ENCODE results near the gene KANSL1. TPM values are rescaled to one million over a fixed set of nuclear protein-coding genes. Genes with fewer than 3 reads are reported as not detected.
"Not testable (repeated sequence)": the region's sequence is repeated elsewhere in the genome, so short reads cannot be mapped to it uniquely, and the experiment has no call there.

KANSL1 gene
- total and polyA plus RNA-seq, 3 donors from 2014 or later = 70.3 to 158 (median 152) TPM

- Histone ChIP-seq H3K4me1 (peaks cover 2% of the 10 kb centered on the region), H3K9me3 (no peaks in the 10 kb centered on the region), H3K4me3 (no peak overlapping the region), H3K27ac (no peak overlapping the region), H3K27me3 (no peaks in the 10 kb centered on the region), H3K36me3 (ENCODE audit: low read depth, missing control alignments) (no peaks in the 10 kb centered on the region)
- 85 to 95% methylated on average over 10 of the region's 10 CpGs for WGBS, 2 donors
- TF ChIP-seq POLR2A (IDR thresholded peaks at IDR 0.05) = no peak
- TF ChIP-seq, protein P1, sequence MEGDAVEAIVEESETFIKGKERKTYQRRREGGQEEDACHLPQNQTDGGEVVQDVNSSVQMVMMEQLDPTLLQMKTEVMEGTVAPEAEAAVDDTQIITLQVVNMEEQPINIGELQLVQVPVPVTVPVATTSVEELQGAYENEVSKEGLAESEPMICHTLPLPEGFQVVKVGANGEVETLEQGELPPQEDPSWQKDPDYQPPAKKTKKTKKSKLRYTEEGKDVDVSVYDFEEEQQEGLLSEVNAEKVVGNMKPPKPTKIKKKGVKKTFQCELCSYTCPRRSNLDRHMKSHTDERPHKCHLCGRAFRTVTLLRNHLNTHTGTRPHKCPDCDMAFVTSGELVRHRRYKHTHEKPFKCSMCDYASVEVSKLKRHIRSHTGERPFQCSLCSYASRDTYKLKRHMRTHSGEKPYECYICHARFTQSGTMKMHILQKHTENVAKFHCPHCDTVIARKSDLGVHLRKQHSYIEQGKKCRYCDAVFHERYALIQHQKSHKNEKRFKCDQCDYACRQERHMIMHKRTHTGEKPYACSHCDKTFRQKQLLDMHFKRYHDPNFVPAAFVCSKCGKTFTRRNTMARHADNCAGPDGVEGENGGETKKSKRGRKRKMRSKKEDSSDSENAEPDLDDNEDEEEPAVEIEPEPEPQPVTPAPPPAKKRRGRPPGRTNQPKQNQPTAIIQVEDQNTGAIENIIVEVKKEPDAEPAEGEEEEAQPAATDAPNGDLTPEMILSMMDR (IDR thresholded peaks at IDR 0.05) = no peak
- intact Hi-C loops (cut with DNase I; ENCODE audit: low total_unique reads) = no loop called here
- no peak for DNase-seq
Observed at GRCh38 chr17:46025060-46025459, 168.2 kb downstream of the KANSL1 start.

- H3K4me3 ChIP-seq = no peak overlapping the region
Observed at GRCh38 chr17:46024590-46024989, 168.6 kb downstream of the KANSL1 start.

DNA sequence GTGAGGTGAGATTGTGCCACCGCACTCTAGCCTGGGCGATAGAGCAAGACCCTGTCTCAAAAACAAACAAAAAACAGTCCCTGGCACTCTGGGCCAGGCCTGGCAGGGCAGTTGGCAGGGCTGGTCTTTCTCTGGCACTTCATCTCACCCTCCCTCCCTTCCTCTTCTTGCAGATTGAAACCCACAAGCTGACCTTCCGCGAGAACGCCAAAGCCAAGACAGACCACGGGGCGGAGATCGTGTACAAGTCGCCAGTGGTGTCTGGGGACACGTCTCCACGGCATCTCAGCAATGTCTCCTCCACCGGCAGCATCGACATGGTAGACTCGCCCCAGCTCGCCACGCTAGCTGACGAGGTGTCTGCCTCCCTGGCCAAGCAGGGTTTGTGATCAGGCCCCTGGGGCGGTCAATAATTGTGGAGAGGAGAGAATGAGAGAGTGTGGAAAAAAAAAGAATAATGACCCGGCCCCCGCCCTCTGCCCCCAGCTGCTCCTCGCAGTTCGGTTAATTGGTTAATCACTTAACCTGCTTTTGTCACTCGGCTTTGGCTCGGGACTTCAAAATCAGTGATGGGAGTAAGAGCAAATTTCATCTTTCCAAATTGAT lies 169.3 kb downstream of the KANSL1 start:
- Histone ChIP-seq H3K27me3 (no peaks in the 10 kb centered on the region), H3K9me3 (no peaks in the 10 kb centered on the region), H3K27ac (no peak overlapping the region), H3K4me1 (peaks cover 2% of the 10 kb centered on the region), H3K4me3 (no peak overlapping the region), H3K36me3 (ENCODE audit: low read depth, missing control alignments) (no peaks in the 10 kb centered on the region)
- intact Hi-C loops (cut with DNase I; ENCODE audit: low total_unique reads) = no loop called here
- no peak for DNase-seq
- WGBS, 2 donors = 95 to 96% methylated on average over 24 of the region's 24 CpGs
- TF ChIP-seq, protein P1 (IDR thresholded peaks at IDR 0.05) = no peak
- TF ChIP-seq POLR2A (IDR thresholded peaks at IDR 0.05) = no peak

More at GRCh38 chr17:46024590-46024989, 168.6 kb downstream of the KANSL1 start:
- TF ChIP-seq, protein P1 (IDR thresholded peaks at IDR 0.05) = no peak
- no peak for TF ChIP-seq POLR2A (IDR thresholded peaks at IDR 0.05)
- 60 to 80% methylated on average over 12 to 14 of the region's 14 CpGs for WGBS, 2 donors
- Histone ChIP-seq H3K27me3 (no peaks in the 10 kb centered on the region), H3K36me3 (ENCODE audit: low read depth, missing control alignments) (no peaks in the 10 kb centered on the region), H3K27ac (no peak overlapping the region), H3K9me3 (no peaks in the 10 kb centered on the region), H3K4me1 (peaks cover 2% of the 10 kb centered on the region)
- DNase-seq = no peak
- intact Hi-C loops (cut with DNase I; ENCODE audit: low total_unique reads) = no loop called here

DNA sequence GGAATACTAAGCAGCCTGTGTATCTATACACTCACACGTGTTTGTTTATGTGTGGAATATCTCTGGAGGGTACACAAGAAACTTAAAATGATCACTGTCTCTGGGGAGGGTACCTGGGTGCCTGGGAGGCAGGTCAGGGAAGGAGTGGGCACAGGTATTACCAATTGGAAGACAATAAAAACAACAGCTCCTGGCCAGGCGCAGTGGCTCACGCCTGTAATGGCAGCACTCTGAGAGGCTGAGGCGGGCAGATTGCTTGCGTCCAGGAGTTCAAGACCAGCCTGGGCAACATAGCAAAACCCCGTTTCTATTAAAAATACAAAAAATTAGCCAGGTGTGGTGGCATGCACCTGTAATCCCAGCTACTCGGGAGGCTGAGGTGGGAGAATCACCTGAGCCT lies 169.9 kb downstream of the KANSL1 start:
- H3K4me1 ChIP-seq; H3K4me3 ChIP-seq; DNase-seq; H3K27me3 ChIP-seq; H3K36me3 ChIP-seq (ENCODE audit: low read depth, missing control alignments); intact Hi-C loops (cut with DNase I; ENCODE audit: low total_unique reads); H3K9me3 ChIP-seq; H3K27ac ChIP-seq: not testable (repeated sequence)
- WGBS, 2 donors = 87 to 88% methylated on average over 7 of the region's 7 CpGs

DNA sequence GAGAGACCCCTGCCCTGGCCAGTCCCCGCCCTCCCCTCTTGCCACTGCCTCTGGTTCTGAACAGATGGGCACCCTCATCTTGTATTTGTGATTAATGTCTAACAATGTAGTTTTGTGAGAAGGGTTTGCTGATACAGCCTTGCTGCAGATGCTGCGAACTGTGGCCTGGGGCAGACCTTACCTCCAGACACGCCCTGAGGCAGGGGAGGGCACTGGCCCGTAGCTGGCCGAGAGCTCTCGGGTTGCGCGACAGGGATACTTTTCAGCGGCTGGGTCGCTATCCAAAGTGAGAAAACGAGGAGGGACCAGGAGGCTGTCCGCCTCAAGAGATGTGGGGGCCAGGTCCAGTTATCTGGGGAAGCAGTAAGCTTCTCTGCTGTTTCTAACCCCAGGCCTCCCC lies 172.2 kb downstream of the KANSL1 start:
- 84 to 88% methylated on average over 10 to 12 of the region's 12 CpGs for WGBS, 2 donors
- H3K4me1 ChIP-seq = no peaks in the 10 kb centered on the region
- DNase-seq = no peak
- H3K4me3 ChIP-seq = no peak overlapping the region
- TF ChIP-seq, protein P1 (IDR thresholded peaks at IDR 0.05) = no peak
- TF ChIP-seq POLR2A (IDR thresholded peaks at IDR 0.05) = no peak
- no peaks in the 10 kb centered on the region for H3K36me3 ChIP-seq (ENCODE audit: low read depth, missing control alignments)
- H3K27me3 ChIP-seq = no peaks in the 10 kb centered on the region
- no peak overlapping the region for H3K27ac ChIP-seq
- intact Hi-C loops (cut with DNase I; ENCODE audit: low total_unique reads) = no loop called here
- H3K9me3 ChIP-seq = no peaks in the 10 kb centered on the region
